Panc1 (cell line): ENCODE data around the gene SPA17. TPM values are rescaled to one million over a fixed set of nuclear protein-coding genes. Genes with fewer than 3 reads are reported as not detected.

Experiments used
- ATAC-seq: fragments of 200-7000 bp; cut with Tn5 transposase; 2 replicates; pipeline ENCODE4 v1.9.1; 2020; ENCODE audit warnings: mild to moderate bottlenecking, moderate library complexity
- BruUV-seq: library from RNA; stranded (reverse); fragments of 400-500 nt; replicated peaks from 2 replicates; lab custom pipeline; 2021; lab: Mats Ljungman, UMichigan
- CTCF ChIA-PET: fragments of 300-600 bp; sonication (Branson Sonifier 250); formaldehyde crosslinking; loops from one replicate; lab custom pipeline; 2022; ENCODE audit warnings: antibody characterized with exemption; lab: Charles Lee
- POLR2A ChIA-PET: fragments of 300-600 bp; sonication (Branson Sonifier 250); formaldehyde crosslinking; loops from one replicate; lab custom pipeline; 2022; ENCODE audit warnings: antibody characterized with exemption; lab: Charles Lee
- DNase-seq: peaks from one replicate; pipeline ENCODE4 v3.0.0-alpha.2; 2010; ENCODE audit warnings: low read depth, low spot score
- H3K27ac ChIP-seq: 2 replicates; pipeline ENCODE4 v1.5.1; 2011; ENCODE audit warnings: mild to moderate bottlenecking, low read length, inconsistent platforms
- H3K27me3 ChIP-seq: fragments of 200-500 bp; sonication (Bioruptor generic); 2 replicates; pipeline ENCODE4 v1.6.0; 2014; ENCODE audit warnings: low read length, inconsistent platforms; ENCODE audit not compliant: control insufficient read depth, insufficient read depth
- H3K36me3 ChIP-seq: fragments of 200-500 bp; sonication (Bioruptor generic); 2 replicates; pipeline ENCODE4 v1.5.1; 2014; ENCODE audit warnings: inconsistent platforms, mild to moderate bottlenecking, low read length, moderate library complexity; ENCODE audit not compliant: control insufficient read depth, insufficient read depth
- H3K4me1 ChIP-seq: 2 replicates; pipeline ENCODE4 v1.5.1; 2011; ENCODE audit warnings: inconsistent platforms, mild to moderate bottlenecking, low read length, moderate library complexity; ENCODE audit not compliant: control insufficient read depth, insufficient read depth
- H3K4me3 ChIP-seq, 2 experiments: 2 replicates each; pipeline ENCODE4 v1.5.1; 2011 to 2012; ENCODE audit warnings: low read depth in 2 of 2, low read length in 2 of 2, mild to moderate bottlenecking in 2 of 2, inconsistent platforms in 1 of 2, moderate library complexity in 1 of 2
- H3K9me3 ChIP-seq: fragments of 200-500 bp; sonication (Bioruptor generic); 2 replicates; pipeline ENCODE4 v1.5.1; 2014; ENCODE audit warnings: low read depth, mild to moderate bottlenecking, inconsistent platforms, low read length, moderate library complexity; ENCODE audit not compliant: control insufficient read depth, insufficient read depth
- CTCF ChIP-seq: fragments of 450-650 bp; IDR thresholded peaks from 2 replicates; pipeline ENCODE4 v1.5.1; 2017; ENCODE audit warnings: mild to moderate bottlenecking
- POLR2AphosphoS5 ChIP-seq: IDR thresholded peaks from 2 replicates; pipeline ENCODE4 v1.6.1; 2012; ENCODE audit warnings: mild to moderate bottlenecking, low read depth, low read length, moderate library complexity
- REST ChIP-seq, 2 experiments: IDR thresholded peaks; 2 replicates each; pipeline ENCODE4 v1.6.1; 2011 to 2012; ENCODE audit warnings: low read depth in 2 of 2, control low read depth in 1 of 2, low read length in 1 of 2, mild to moderate bottlenecking in 1 of 2, moderate library complexity in 1 of 2; ENCODE audit not compliant: insufficient read depth in 1 of 2
- SIN3A ChIP-seq: IDR thresholded peaks from 2 replicates; pipeline ENCODE4 v1.6.1; 2012; ENCODE audit warnings: low read depth, mild to moderate bottlenecking, low read length, moderate library complexity, borderline replicate concordance; ENCODE audit not compliant: insufficient read depth
- TCF7L2 ChIP-seq: IDR thresholded peaks from 2 replicates; pipeline ENCODE4 v1.6.1; 2011; ENCODE audit warnings: mild to moderate bottlenecking, low read depth, low read length, inconsistent platforms
- in situ Hi-C: cut with HindIII; loops from 2 replicates; pipeline ENCODE4 v1.10.0; 2016; ENCODE audit warnings: low sequenced_read_pairs, low pct_unique_long_range_greater_than_20kb
- intact Hi-C: fragments of 100-400 bp; cut with micrococcal nuclease; formaldehyde crosslinking; loops from one replicate; pipeline ENCODE4 v1.10.0; 2022; ENCODE audit not compliant: unreplicated experiment
- total RNA-seq: library from RNA; stranded (reverse); gene quantifications from one replicate; pipeline ENCODE4 v1.2.1, GENCODE V29; 2021; ENCODE audit not compliant: unreplicated experiment

Gene SPA17
- total RNA-seq, 1 experiment from 2014 or later = 10.1 TPM

- H3K27me3 ChIP-seq = no peaks in the 10 kb centered on the region
- H3K27ac ChIP-seq = no peak overlapping the region
- DNase-seq (no peak), ATAC-seq (no peak)
- H3K4me1 ChIP-seq = no peaks in the 10 kb centered on the region
- H3K36me3 ChIP-seq = peaks cover 9% of the 10 kb centered on the region
- TF ChIP-seq CTCF = no peak
- no peak for TF ChIP-seq SIN3A
- TF ChIP-seq POLR2AphosphoS5 = no peak
- no peak for TF ChIP-seq TCF7L2
- TF ChIP-seq REST (IDR thresholded peaks at IDR 0.05; ENCODE audit: insufficient read depth in 1 of 2, low read depth in 2 of 2, low read length in 1 of 2) = no peak
- no TSS peak for BruUV-seq
- POLR2A ChIA-PET = interaction anchor here (0.6 kb wide), 1 partner anchor 115 kb away, joined by 3 read pairs; no protein-coding TSS in a partner anchor
- intact Hi-C loops = no loop called here
- no peaks in the 10 kb centered on the region for H3K9me3 ChIP-seq
- no peak overlapping the region for H3K4me3 ChIP-seq
- in situ Hi-C loops = no loop called here
- CTCF ChIA-PET = interaction anchor here (0.5 kb wide), 1 partner anchor 859 kb away, joined by 3 read pairs; no protein-coding TSS in a partner anchor
Observed at GRCh38 chr11:124638500-124638899, 35.2 kb upstream of the SPA17 start.

- Histone ChIP-seq H3K9me3 (no peaks in the 10 kb centered on the region), H3K4me1 (no peaks in the 10 kb centered on the region), H3K4me3 (no peak overlapping the region), H3K27me3 (no peaks in the 10 kb centered on the region), H3K36me3 (peaks cover 9% of the 10 kb centered on the region; the same call in 1 of the 2 replicates), H3K27ac (no peak overlapping the region)
- ATAC-seq = no peak
- CTCF ChIA-PET = interaction anchor here (0.5 kb wide), 1 partner anchor 858 kb away, joined by 3 read pairs; no protein-coding TSS in a partner anchor
- POLR2A ChIA-PET = no interaction called here
- BruUV-seq = no TSS peak
- TF ChIP-seq POLR2AphosphoS5 (no peak), CTCF (no peak), TCF7L2 (no peak), SIN3A (no peak), REST (IDR thresholded peaks at IDR 0.05; ENCODE audit: insufficient read depth in 1 of 2, low read depth in 2 of 2, low read length in 1 of 2) (no peak)
- intact Hi-C loops = no loop called here
- in situ Hi-C loops = no loop called here
- DNase-seq = no peak
Observed at GRCh38 chr11:124639186-124639585, 34.5 kb upstream of the SPA17 start.
